GM19351 (cell line): Measurements from ENCODE around the gene DNAH10.
"Not testable (repeated sequence)": the region's sequence is repeated elsewhere in the genome, so short reads cannot be mapped to it uniquely, and the experiment has no call there.

Experiments used
- ATAC-seq: cut with Tn5 transposase; IDR thresholded peaks from one replicate; pipeline ENCODE4 v1.9.1; 2021; ENCODE audit warnings: mild to moderate bottlenecking, moderate library complexity; ENCODE audit not compliant: unreplicated experiment

DNAH10 gene

GRCh38 chr12:123788541-123788940 is 26.4 kb downstream of the DNAH10 start:
- ATAC-seq: no peak

- ATAC-seq: not testable (repeated sequence)
Measured at GRCh38 chr12:123789422-123789821, 27.3 kb downstream of the DNAH10 start.

GRCh38 chr12:123790905-123791467 is 28.9 kb downstream of the DNAH10 start:
- no peak for ATAC-seq

DNA sequence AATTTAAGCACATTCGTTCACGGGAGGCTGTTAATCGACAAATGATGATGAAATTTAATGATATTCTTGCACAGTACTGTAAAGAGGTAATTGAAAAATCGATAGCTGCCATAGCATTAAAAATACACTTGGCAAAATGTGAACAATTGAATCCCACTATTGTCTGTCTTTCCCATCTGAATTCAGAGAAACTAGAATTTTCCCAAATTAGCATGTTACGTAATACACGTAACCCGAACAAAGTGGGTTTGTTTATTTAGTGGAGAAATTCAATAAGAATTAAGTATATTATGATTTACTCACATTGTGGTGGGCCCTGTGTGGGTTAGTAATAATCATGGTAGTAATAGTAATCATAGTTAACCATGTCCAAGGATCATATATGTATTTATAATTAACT is 31.9 kb downstream of the DNAH10 start:
- no peak for ATAC-seq

GRCh38 chr12:123798518-123798917 is 36.4 kb downstream of the DNAH10 start:
- ATAC-seq: no peak

GRCh38 chr12:123799227-123799626 is 37.1 kb downstream of the DNAH10 start:
- ATAC-seq: no peak

- no peak for ATAC-seq
Measured at GRCh38 chr12:123801573-123802178, 39.6 kb downstream of the DNAH10 start.

GRCh38 chr12:123805173-123805572 is 43.1 kb downstream of the DNAH10 start:
- ATAC-seq: no peak

DNA sequence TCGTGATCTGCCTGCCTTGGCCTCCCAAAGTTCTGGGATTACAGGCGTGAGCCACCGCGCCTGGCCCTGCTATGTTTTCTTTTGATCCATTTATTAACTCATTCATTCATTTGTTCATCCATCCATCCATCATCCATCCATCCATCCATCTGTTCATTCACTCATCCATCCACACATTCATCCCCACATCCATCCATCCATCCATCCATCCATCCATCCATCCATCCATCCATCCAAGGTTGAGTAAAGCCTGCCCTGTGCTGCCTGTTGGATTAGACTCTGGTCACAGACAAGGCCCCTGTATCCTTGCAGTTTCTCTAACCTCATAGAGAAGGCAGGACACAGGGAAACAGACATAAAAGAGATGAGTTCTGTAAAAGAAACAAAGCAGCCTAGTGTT is 44.9 kb downstream of the DNAH10 start:
- ATAC-seq: no peak

DNA sequence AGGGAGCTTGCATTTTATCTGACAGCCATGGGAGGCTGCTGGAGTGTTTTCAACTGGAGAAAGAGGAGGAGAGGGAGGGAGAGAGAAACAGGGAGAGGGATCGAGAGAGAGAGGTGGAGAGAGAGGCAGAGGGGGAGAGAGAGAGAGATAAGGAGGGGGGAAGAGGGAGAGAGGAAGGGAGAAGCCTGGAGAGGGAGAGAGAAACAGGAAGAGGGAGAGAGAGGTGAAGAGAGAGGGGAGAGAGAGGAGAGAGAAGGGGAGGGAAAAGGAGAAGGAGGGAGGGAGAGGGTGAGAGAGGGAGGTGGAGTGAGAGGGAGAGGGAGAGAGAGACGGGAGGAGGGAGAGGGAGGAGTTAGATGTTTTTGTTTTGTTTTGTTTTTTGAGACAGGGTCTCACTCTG is 45.6 kb downstream of the DNAH10 start:
- ATAC-seq: no peak

- no peak for ATAC-seq
Measured at GRCh38 chr12:123808167-123808566, 46.1 kb downstream of the DNAH10 start.

DNA sequence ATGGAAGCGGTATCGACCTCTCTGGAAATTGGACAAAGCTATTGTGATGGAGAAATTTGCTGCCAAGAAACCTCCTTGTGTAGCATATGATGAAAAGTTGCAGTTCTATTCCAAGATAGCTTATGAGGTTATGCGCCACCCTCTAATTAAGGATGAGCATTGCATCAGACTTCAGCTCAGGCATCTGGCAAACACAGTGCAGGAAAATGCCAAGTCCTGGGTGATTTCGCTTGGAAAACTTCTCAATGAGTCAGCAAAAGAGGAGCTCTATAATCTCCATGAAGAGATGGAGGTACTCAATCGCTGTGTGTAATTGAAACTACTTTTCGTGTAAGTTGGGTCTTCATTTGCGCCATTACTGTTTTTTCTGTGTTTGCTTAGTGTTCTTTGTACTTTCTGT is 51.2 kb downstream of the DNAH10 start:
- ATAC-seq: no peak

GRCh38 chr12:123815968-123816367 is 53.9 kb downstream of the DNAH10 start:
- ATAC-seq: no peak

- ATAC-seq: no peak
Measured at GRCh38 chr12:123816896-123817537, 54.9 kb downstream of the DNAH10 start.

DNA sequence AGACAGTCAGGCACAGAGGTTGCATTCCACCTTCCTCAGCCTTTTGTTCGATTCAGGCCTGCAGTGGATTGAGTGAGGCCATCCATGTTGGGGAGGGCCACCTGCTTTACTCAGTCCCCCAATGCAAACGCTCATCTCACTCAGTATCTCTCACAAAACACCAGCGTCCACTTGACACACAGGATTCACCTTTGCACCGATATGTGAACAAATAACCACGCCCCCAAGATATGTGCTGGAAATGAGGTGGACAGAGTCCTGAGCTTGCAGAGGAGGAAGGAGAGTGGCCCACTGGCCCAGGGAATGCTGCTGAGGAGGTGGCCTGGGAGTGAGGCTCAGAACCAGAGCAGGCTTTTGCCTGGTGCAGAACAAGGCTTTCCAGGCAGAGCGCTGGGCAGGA is 60.7 kb downstream of the DNAH10 start:
- ATAC-seq: no peak

DNA sequence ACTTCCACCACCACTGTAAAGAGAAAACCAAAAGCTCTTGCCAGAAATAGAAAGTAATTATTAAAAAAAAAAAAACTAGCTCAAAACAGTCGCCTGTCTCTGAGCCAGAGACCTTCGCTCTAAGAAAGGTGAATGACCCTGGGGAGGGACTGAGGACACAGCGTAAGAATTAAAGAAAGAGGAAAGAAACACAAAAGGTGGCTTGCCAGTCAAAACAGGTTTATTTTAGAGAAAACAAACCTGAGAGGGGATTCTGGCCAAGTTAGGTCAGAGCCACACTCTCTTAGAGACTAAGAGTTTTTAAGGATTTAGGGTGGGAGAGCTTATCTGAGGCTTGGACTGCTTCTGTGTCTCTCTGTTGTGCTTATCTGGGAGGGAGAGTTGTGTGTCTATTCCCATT is 66.0 kb downstream of the DNAH10 start:
- no peak for ATAC-seq

- no peak for ATAC-seq
Measured at GRCh38 chr12:123828854-123829547, 66.9 kb downstream of the DNAH10 start.

GRCh38 chr12:123829561-123829960 is 67.5 kb downstream of the DNAH10 start:
- ATAC-seq: no peak

- no peak for ATAC-seq
Measured at GRCh38 chr12:123830675-123831074, 68.6 kb downstream of the DNAH10 start.

DNA sequence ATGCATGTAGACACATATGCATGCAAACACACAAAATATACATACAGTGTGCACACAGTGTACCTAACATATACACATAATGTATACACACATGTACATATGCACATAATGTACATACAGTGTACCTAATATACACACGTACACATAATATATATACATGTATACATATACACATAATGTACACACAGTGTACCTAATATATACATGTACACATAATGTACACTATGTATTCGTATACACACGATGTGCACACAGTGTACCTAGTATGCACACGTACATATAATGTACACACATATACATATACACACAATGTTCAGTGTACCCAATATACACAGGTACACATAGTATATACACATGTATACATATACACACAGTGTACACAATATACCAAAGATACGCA is 70.0 kb downstream of the DNAH10 start:
- no peak for ATAC-seq

GRCh38 chr12:123833830-123834229 is 71.7 kb downstream of the DNAH10 start:
- no peak for ATAC-seq

DNA sequence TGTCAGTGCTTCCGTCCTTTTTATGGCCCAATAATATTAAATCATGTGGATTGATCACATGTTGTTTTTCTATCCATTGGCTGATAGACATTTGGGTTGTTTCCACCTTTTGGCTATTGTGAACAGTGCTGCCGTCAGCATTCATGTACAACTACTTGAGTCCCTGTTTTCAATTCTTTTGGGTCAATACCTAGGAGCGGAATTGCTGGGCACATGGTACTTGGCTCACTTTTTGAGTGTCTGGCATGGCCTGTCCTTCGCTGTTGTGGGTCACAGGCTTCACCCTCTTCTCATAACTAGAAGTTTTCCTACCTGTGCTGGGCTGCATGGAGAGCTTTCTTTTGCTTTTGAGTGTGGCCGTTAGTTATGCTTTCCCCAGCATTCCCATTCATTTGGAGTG is 72.7 kb downstream of the DNAH10 start:
- ATAC-seq: no peak
